Activated T-cell treated with anti-CD3 and anti-CD28 coated beads, Interleukin-2, amount 50 U/mL, for 1 hour (primary cell): ENCODE data around the gene PRKACA.
A peak's percentile ranks its signal among the peaks of the same experiment; 100 is the strongest.
"Not testable (repeated sequence)": the region's sequence is repeated elsewhere in the genome, so short reads cannot be mapped to it uniquely, and the experiment has no call there.

Experiments used
- DNase-seq: peaks from one replicate; pipeline ENCODE4 v3.0.0-alpha.2; 2020

PRKACA gene

GRCh38 chr19:14063105-14063504, 54.5 kb downstream of the PRKACA start:
- DNase-seq: no peak

GRCh38 chr19:14062558-14062855, 55.1 kb downstream of the PRKACA start:
- no peak for DNase-seq

- no peak for DNase-seq
Observed at GRCh38 chr19:14061751-14062557, 55.6 kb downstream of the PRKACA start, which contains the start of gene PALM3. TSS of gene PALM3 (minus strand) at chr19:14062076. CDS start at chr19:14061980, 96 bp downstream.

GRCh38 chr19:14061081-14061749, 56.3 kb downstream of the PRKACA start:
- DNase-seq: no peak

GRCh38 chr19:14059652-14060155, 57.9 kb downstream of the PRKACA start:
- DNase-seq: no peak

- DNase-seq: peak; percentile 67
Observed at GRCh38 chr19:14059093-14059480, 58.5 kb downstream of the PRKACA start.

GRCh38 chr19:14058182-14059092, 59.1 kb downstream of the PRKACA start:
- DNase-seq: no peak

- DNase-seq: no peak
Observed at GRCh38 chr19:14056741-14057356, 60.7 kb downstream of the PRKACA start.

- no peak for DNase-seq
Observed at GRCh38 chr19:14056069-14056666, 61.4 kb downstream of the PRKACA start.

- DNase-seq: no peak
Observed at GRCh38 chr19:14055396-14055795, 62.2 kb downstream of the PRKACA start.

GRCh38 chr19:14054721-14055120, 62.8 kb downstream of the PRKACA start:
- no peak for DNase-seq

GRCh38 chr19:14054099-14054498, 63.5 kb downstream of the PRKACA start:
- no peak for DNase-seq

- DNase-seq: no peak
Observed at GRCh38 chr19:14053500-14053899, 64.1 kb downstream of the PRKACA start.

- DNase-seq: no peak
Observed at GRCh38 chr19:14053032-14053431, 64.5 kb downstream of the PRKACA start.

- no peak for DNase-seq
Observed at GRCh38 chr19:14052470-14052869, 65.1 kb downstream of the PRKACA start.

GRCh38 chr19:14051980-14052379, 65.6 kb downstream of the PRKACA start:
- no peak for DNase-seq

GRCh38 chr19:14050961-14051360, 66.6 kb downstream of the PRKACA start:
- not testable (repeated sequence) for DNase-seq

GRCh38 chr19:14050512-14050911, 67.0 kb downstream of the PRKACA start:
- no peak for DNase-seq

- DNase-seq: peak; percentile 84
Observed at GRCh38 chr19:14048443-14049153, 69.0 kb downstream of the PRKACA start.

- DNase-seq: not testable (repeated sequence)
Observed at GRCh38 chr19:14047866-14048265, 69.7 kb downstream of the PRKACA start.
